ENCODE measurements around the gene MYO15B. TPM values are rescaled to one million over a fixed set of nuclear protein-coding genes. Genes with fewer than 3 reads are reported as not detected.

MYO15B gene
- total and polyA plus RNA-seq, 2 of the 13 experiments (the other 11 are each of a cell fraction or from before 2014, with no cell fraction given), result 2.8 to 8.1 TPM

- Histone ChIP-seq H3K27me3 (ENCODE audit: control insufficient read depth in 1 of 2, insufficient read depth in 2 of 2, low read length in 2 of 2) (no peaks in the 10 kb centered on the region), H2AFZ (ENCODE audit: low read length) (no peak overlapping the region), H4K20me1 (ENCODE audit: insufficient read depth, low read length) (no peaks in the 10 kb centered on the region), H3K4me1 (ENCODE audit: insufficient read depth, low read length) (peaks cover 25% of the 10 kb centered on the region), H3K4me3 (replicated peaks in 1 of 3; ENCODE audit: insufficient read depth in 1 of 3, low read depth in 2 of 3, low read length in 3 of 3) (no peak overlapping the region), H3K9me3 (ENCODE audit: low read length) (no peaks in the 10 kb centered on the region), H3K79me2 (ENCODE audit: insufficient read depth, low read length) (peaks cover 6% of the 10 kb centered on the region), H3K36me3 (replicated peaks in 1 of 2; ENCODE audit: control insufficient read depth in 1 of 2, insufficient read depth in 2 of 2, low read length in 2 of 2) (peaks cover 5 to 7% of the 10 kb centered on the region in 2 experiments), H3K4me2 (ENCODE audit: low read depth, low read length) (no peak overlapping the region), H3K9ac (ENCODE audit: insufficient read depth, low read depth, low read length) (no peak overlapping the region), H3K27ac (ENCODE audit: extremely low read length, insufficient read depth, low read length) (no peak overlapping the region)
- CTCF ChIA-PET (ENCODE audit: low intra/inter-chr PET ratio, low total read pairs), result no interaction called here
- ATAC-seq, result no peak
- POLR2A ChIA-PET, result interaction anchor here (3.4 kb wide), 1 partner anchor 10 kb away, joined by 28 read pairs; the partner anchor contains the start of gene SMIM5
- intact Hi-C loops (cut with micrococcal nuclease; ENCODE audit: unreplicated experiment) (no loop called here), in situ Hi-C loops (cut with HindIII; ENCODE audit: extremely low pct_ligation_motif_present, low pct_unique_long_range_greater_than_20kb) (no loop called here)
- FAIRE-seq, result no peak
- no TSS peak for BruUV-seq (replicated peaks)
- WGBS (ENCODE audit: low lambda C conversion rate), result 99% methylated on average over 7 of the region's 7 CpGs
- no peak for DNase-seq (ENCODE audit: low spot score)
- no peak for TF ChIP-seq YEATS2 (CRISPR knock-in tag; IDR thresholded peaks at IDR 0.05; ENCODE audit: borderline replicate concordance)
- TF ChIP-seq NKX3-1 (CRISPR knock-in tag; IDR thresholded peaks at IDR 0.05), result no peak
- no peak for TF ChIP-seq TAF15 (IDR thresholded peaks at IDR 0.05; ENCODE audit: low read depth, low read length, poor library complexity, severe bottlenecking)
- TF ChIP-seq KDM3A (CRISPR knock-in tag; IDR thresholded peaks at IDR 0.05; ENCODE audit: low read depth), result no peak
Observed at GRCh38 chr17:75643643-75644017, 56.0 kb downstream of the MYO15B start.

- peaks cover 6% of the 10 kb centered on the region for H3K79me2 ChIP-seq (ENCODE audit: insufficient read depth, low read length)
- no peaks in the 10 kb centered on the region for H3K9me3 ChIP-seq (ENCODE audit: low read length)
- ChIA-PET CTCF (ENCODE audit: low intra/inter-chr PET ratio, low total read pairs) (interaction anchor here (2.1 kb wide), 1 partner anchor 12 kb away, joined by 6 read pairs; no protein-coding TSS in a partner anchor), POLR2A (interaction anchor here (0.8 to 3.4 kb wide), 23 partner anchors 9 to 231 kb away, joined by 3 to 28 read pairs (median 4); partner anchors contain the start of genes GALK1, ITGB4, RECQL5 and SAP30BP)
- DNase-seq (ENCODE audit: low spot score) (no peak), FAIRE-seq (peak; percentile 8), ATAC-seq (no peak)
- H3K27me3 ChIP-seq (ENCODE audit: control insufficient read depth in 1 of 2, insufficient read depth in 2 of 2, low read length in 2 of 2), result no peaks in the 10 kb centered on the region
- in situ Hi-C loops (cut with HindIII; ENCODE audit: extremely low pct_ligation_motif_present, low pct_unique_long_range_greater_than_20kb), result no loop called here
- H3K36me3 ChIP-seq (replicated peaks in 1 of 2; ENCODE audit: control insufficient read depth in 1 of 2, insufficient read depth in 2 of 2, low read length in 2 of 2), result peaks cover 11 to 23% of the 10 kb centered on the region in 2 experiments
- no peak overlapping the region for H2AFZ ChIP-seq (ENCODE audit: low read length)
- intact Hi-C loops (cut with micrococcal nuclease; ENCODE audit: unreplicated experiment), result no loop called here
- TSS peak; percentile 56 for BruUV-seq (replicated peaks)
- no peaks in the 10 kb centered on the region for H4K20me1 ChIP-seq (ENCODE audit: insufficient read depth, low read length)
- peak overlapping the region; percentile 94 for H3K4me2 ChIP-seq (ENCODE audit: low read depth, low read length)
- H3K9ac ChIP-seq (ENCODE audit: insufficient read depth, low read depth, low read length), result peak overlapping the region; percentile 80
- peaks cover 25% of the 10 kb centered on the region for H3K4me1 ChIP-seq (ENCODE audit: insufficient read depth, low read length)
- H3K4me3 ChIP-seq (replicated peaks in 1 of 3; ENCODE audit: insufficient read depth in 1 of 3, low read depth in 2 of 3, low read length in 3 of 3), result peak overlapping the region in 2 of 3 experiments; percentile 6 to 67; a peak in 3 of 6 replicates
- peak overlapping the region; percentile 85 for H3K27ac ChIP-seq (ENCODE audit: extremely low read length, insufficient read depth, low read length)
- whole genome bisulfite sequencing (ENCODE audit: low lambda C conversion rate), result 82% methylated on average over 7 of the region's 7 CpGs
- TF ChIP-seq KAT8 (CRISPR knock-in tag; IDR thresholded peaks at IDR 0.05) (no peak), TFAP4 (IDR thresholded peaks at IDR 0.05; ENCODE audit: borderline replicate concordance, low read depth) (0 out of 2 replicates have a peak, but pooled peaks have one; percentile 25), ZFP36L1 (CRISPR knock-in tag; IDR thresholded peaks at IDR 0.05) (peak; percentile 38; the same call in 1 of the 2 replicates), ZBTB40 (IDR thresholded peaks at IDR 0.05) (no peak), ZBTB40 (CRISPR knock-in tag; IDR thresholded peaks at IDR 0.05) (0 out of 2 replicates have a peak, but pooled peaks have one; percentile 16)
Observed at GRCh38 chr17:75645501-75645888, 57.9 kb downstream of the MYO15B start.

All from HepG2 (cell line).